Measurements from ENCODE around the gene SMAD6.

Gene SMAD6

GRCh38 chr15:66778314-66778665 is 76.3 kb downstream of the SMAD6 start:
- DNase-seq, result no peak

GRCh38 chr15:66778716-66779115 is 76.7 kb downstream of the SMAD6 start:
- no peak for DNase-seq

- DNase-seq, result no peak
Measured at GRCh38 chr15:66779331-66780009, 77.4 kb downstream of the SMAD6 start.

GRCh38 chr15:66780172-66780972 is 78.3 kb downstream of the SMAD6 start:
- DNase-seq, result no peak

GRCh38 chr15:66780973-66781718 is 79.1 kb downstream of the SMAD6 start:
- no peak for DNase-seq

GRCh38 chr15:66782785-66783184 is 80.7 kb downstream of the SMAD6 start:
- no peak for DNase-seq

GRCh38 chr15:66783314-66783713 is 81.3 kb downstream of the SMAD6 start:
- no peak for DNase-seq

- DNase-seq, result no peak
Measured at GRCh38 chr15:66783725-66784124, 81.7 kb downstream of the SMAD6 start.

GRCh38 chr15:66784174-66784573 is 82.1 kb downstream of the SMAD6 start:
- no peak for DNase-seq

- DNase-seq, result no peak
Measured at GRCh38 chr15:66785637-66786036, 83.6 kb downstream of the SMAD6 start.

GRCh38 chr15:66786222-66786621 is 84.2 kb downstream of the SMAD6 start:
- no peak for DNase-seq

- DNase-seq, result no peak
Measured at GRCh38 chr15:66786708-66787488, 84.9 kb downstream of the SMAD6 start.

- no peak for DNase-seq
Measured at GRCh38 chr15:66787489-66787871, 85.4 kb downstream of the SMAD6 start.

- DNase-seq, result no peak
Measured at GRCh38 chr15:66788024-66788423, 86.0 kb downstream of the SMAD6 start.

- no peak for DNase-seq
Measured at GRCh38 chr15:66789029-66790025, 87.3 kb downstream of the SMAD6 start.

- DNase-seq, result no peak
Measured at GRCh38 chr15:66795851-66796250, 93.8 kb downstream of the SMAD6 start.

GRCh38 chr15:66796343-66796742 is 94.3 kb downstream of the SMAD6 start:
- DNase-seq, result no peak

GRCh38 chr15:66797921-66798320 is 95.9 kb downstream of the SMAD6 start:
- DNase-seq, result no peak

- DNase-seq, result no peak
Measured at GRCh38 chr15:66798426-66799061, 96.5 kb downstream of the SMAD6 start.

GRCh38 chr15:66799242-66799641 is 97.2 kb downstream of the SMAD6 start:
- no peak for DNase-seq

GRCh38 chr15:66800584-66801235 is 98.7 kb downstream of the SMAD6 start:
- DNase-seq, result no peak

All from cortex of kidney (tissue), 1 donor.